ENCODE measurements around the gene CES2.

The CES2 gene

DNA sequence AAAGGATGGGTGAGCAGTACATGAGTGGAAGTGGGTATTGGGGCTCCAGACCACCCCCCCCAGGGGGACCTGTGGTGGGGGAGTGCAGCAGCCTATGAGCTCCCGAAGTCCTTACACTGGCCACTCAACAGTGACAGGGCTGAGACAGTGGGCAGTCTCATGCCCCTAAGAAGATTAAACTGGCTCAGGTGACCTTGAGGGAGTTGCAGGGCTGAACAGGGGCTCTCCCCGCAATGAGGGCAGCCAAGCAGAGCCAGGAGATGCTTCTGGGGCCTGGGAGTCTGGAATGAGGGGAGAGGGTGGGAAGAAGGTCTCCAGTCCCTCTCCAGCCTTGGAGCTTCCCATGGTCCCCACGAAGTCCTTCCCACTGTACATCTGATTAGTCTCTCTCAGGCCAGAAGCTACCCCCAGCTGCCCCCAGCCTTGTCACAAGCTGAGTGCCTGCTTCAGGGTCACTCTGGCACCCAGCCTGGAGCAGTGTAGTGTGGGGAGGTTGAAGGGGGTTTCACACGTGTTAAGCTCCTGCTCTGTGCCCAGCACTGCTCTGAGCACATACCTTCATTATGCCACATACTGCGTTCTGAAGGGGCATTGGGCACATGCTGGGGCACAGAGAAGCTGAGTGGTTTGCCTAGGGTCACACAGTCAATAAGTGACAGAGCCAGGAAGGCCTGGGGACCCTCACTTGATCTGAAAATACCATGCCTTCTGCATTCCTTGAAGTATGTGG, 15.6 kb upstream of the CES2 start:
- Histone ChIP-seq H3K79me2 (ENCODE audit: insufficient read depth, low read length) (no peaks in the 10 kb centered on the region), H3K27me3 (ENCODE audit: low read length) (no peaks in the 10 kb centered on the region), H4K20me1 (ENCODE audit: low read depth, low read length) (no peaks in the 10 kb centered on the region), H3K9me2 (replicated peaks; ENCODE audit: insufficient read depth, low read length) (no peaks in the 10 kb centered on the region), H2AFZ (ENCODE audit: low read depth, low read length, severe bottlenecking) (no peak overlapping the region), H3K9me3 (ENCODE audit: insufficient read depth, low read length) (no peaks in the 10 kb centered on the region), H3F3A (ENCODE audit: insufficient read depth) (no peaks in the 10 kb centered on the region), H3K4me3 (ENCODE audit: insufficient read depth, low read length, poor library complexity, severe bottlenecking) (no peak overlapping the region), H3K36me3 (ENCODE audit: low read length) (no peaks in the 10 kb centered on the region), H3K27ac (ENCODE audit: low read depth, low read length) (no peak overlapping the region), H3K9ac (ENCODE audit: low read length) (no peak overlapping the region), H3K4me2 (ENCODE audit: low read depth, low read length, poor library complexity, severe bottlenecking) (no peak overlapping the region)
- TF ChIP-seq, protein P1, sequence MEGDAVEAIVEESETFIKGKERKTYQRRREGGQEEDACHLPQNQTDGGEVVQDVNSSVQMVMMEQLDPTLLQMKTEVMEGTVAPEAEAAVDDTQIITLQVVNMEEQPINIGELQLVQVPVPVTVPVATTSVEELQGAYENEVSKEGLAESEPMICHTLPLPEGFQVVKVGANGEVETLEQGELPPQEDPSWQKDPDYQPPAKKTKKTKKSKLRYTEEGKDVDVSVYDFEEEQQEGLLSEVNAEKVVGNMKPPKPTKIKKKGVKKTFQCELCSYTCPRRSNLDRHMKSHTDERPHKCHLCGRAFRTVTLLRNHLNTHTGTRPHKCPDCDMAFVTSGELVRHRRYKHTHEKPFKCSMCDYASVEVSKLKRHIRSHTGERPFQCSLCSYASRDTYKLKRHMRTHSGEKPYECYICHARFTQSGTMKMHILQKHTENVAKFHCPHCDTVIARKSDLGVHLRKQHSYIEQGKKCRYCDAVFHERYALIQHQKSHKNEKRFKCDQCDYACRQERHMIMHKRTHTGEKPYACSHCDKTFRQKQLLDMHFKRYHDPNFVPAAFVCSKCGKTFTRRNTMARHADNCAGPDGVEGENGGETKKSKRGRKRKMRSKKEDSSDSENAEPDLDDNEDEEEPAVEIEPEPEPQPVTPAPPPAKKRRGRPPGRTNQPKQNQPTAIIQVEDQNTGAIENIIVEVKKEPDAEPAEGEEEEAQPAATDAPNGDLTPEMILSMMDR (IDR thresholded peaks at IDR 0.05; ENCODE audit: insufficient read depth, low read length, poor library complexity, severe bottlenecking): no peak
- TF ChIP-seq EZH2phosphoT487 (conservative IDR thresholded peaks at IDR 0.05; ENCODE audit: low read length): no peak

DNA sequence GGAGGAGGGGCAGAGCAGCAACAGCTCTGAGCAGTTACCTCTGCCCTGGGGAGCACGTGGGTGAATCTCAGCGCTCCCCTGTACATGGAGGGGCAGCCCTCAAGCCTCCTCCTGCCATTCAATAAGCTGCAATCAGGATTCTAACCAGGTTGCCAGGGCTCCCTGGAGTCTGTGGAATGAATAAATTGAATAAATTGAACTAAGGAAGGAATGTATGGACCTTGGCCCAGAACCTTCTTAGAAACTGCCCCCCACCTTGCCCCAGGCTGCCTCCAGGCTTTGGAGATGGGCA, 15.1 kb upstream of the CES2 start:
- TF ChIP-seq, protein P1 (IDR thresholded peaks at IDR 0.05; ENCODE audit: insufficient read depth, low read length, poor library complexity, severe bottlenecking): no peak
- TF ChIP-seq EZH2phosphoT487 (conservative IDR thresholded peaks at IDR 0.05; ENCODE audit: low read length): no peak
- H3K9me3 ChIP-seq (ENCODE audit: insufficient read depth, low read length): no peaks in the 10 kb centered on the region
- no peaks in the 10 kb centered on the region for H3K79me2 ChIP-seq (ENCODE audit: insufficient read depth, low read length)
- H3K4me2 ChIP-seq (ENCODE audit: low read depth, low read length, poor library complexity, severe bottlenecking): no peak overlapping the region
- H3K36me3 ChIP-seq (ENCODE audit: low read length): no peaks in the 10 kb centered on the region
- H3K27me3 ChIP-seq (ENCODE audit: low read length): no peaks in the 10 kb centered on the region
- H3K9ac ChIP-seq (ENCODE audit: low read length): no peak overlapping the region
- H4K20me1 ChIP-seq (ENCODE audit: low read depth, low read length): no peaks in the 10 kb centered on the region
- H3K4me3 ChIP-seq (ENCODE audit: insufficient read depth, low read length, poor library complexity, severe bottlenecking): no peak overlapping the region
- H3F3A ChIP-seq (ENCODE audit: insufficient read depth): no peaks in the 10 kb centered on the region
- no peak overlapping the region for H3K27ac ChIP-seq (ENCODE audit: low read depth, low read length)
- H2AFZ ChIP-seq (ENCODE audit: low read depth, low read length, severe bottlenecking): no peak overlapping the region
- no peaks in the 10 kb centered on the region for H3K9me2 ChIP-seq (replicated peaks; ENCODE audit: insufficient read depth, low read length)

DNA sequence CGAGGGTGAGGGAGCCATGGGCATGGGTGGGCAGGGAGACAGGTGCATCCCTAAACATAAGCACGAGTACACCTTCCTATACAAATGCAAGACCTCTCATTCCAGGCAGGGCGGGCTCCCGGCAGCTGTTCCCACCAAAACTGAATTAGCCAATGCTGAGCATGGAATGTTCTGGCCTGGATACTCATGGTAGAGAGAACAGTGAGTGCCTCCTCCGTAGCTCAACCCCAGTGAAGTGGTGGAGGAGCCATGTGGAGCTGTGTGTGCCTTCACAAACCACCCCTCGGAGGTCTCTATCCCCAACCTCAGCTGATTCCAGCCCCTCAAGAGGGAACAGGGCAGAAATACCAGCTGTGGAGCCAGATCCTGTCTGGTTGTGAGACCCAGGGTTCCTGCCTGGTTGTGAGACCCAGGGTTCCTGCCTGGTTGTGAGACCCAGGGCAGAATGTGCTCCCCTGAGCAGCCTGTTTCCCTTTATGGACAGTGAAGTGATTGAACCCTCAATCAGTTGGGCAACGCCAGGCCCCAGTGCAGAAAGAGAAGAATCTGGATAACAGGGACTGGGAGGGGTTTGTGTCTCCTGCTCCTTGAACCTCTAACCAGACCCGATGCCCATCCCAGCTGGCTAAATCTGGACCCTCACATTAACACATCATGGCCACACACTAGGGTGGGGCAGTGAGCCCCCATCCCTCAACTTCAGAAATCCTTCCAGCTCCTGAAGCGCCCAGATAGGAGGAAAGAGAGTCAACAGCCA, 14.2 kb upstream of the CES2 start:
- Histone ChIP-seq H3K9me3 (ENCODE audit: insufficient read depth, low read length) (no peaks in the 10 kb centered on the region), H3K79me2 (ENCODE audit: insufficient read depth, low read length) (no peaks in the 10 kb centered on the region), H2AFZ (ENCODE audit: low read depth, low read length, severe bottlenecking) (no peak overlapping the region), H3K36me3 (ENCODE audit: low read length) (no peaks in the 10 kb centered on the region), H3K4me3 (ENCODE audit: insufficient read depth, low read length, poor library complexity, severe bottlenecking) (no peak overlapping the region), H3K27ac (ENCODE audit: low read depth, low read length) (no peak overlapping the region), H3K4me2 (ENCODE audit: low read depth, low read length, poor library complexity, severe bottlenecking) (no peak overlapping the region), H3F3A (ENCODE audit: insufficient read depth) (no peaks in the 10 kb centered on the region), H4K20me1 (ENCODE audit: low read depth, low read length) (no peaks in the 10 kb centered on the region), H3K9ac (ENCODE audit: low read length) (no peak overlapping the region), H3K27me3 (ENCODE audit: low read length) (no peaks in the 10 kb centered on the region), H3K9me2 (replicated peaks; ENCODE audit: insufficient read depth, low read length) (no peaks in the 10 kb centered on the region)
- TF ChIP-seq, protein P1 (IDR thresholded peaks at IDR 0.05; ENCODE audit: insufficient read depth, low read length, poor library complexity, severe bottlenecking): no peak
- TF ChIP-seq EZH2phosphoT487 (conservative IDR thresholded peaks at IDR 0.05; ENCODE audit: low read length): no peak
